Epithelial cell of proximal tubule (primary cell): ENCODE measurements around the gene SECISBP2L. TPM values are rescaled to one million over a fixed set of nuclear protein-coding genes. Genes with fewer than 3 reads are reported as not detected.
A peak's percentile ranks its signal among the peaks of the same experiment; 100 is the strongest.

Source experiments
- DNase-seq: peaks from one replicate; pipeline ENCODE4 v3.0.0-alpha.2; 2011; ENCODE audit warnings: low read depth
- H3K4me3 ChIP-seq: 2 replicates; pipeline ENCODE4 v1.5.1; 2011; ENCODE audit warnings: low read depth, mild to moderate bottlenecking, low read length
- CTCF ChIP-seq: conservative IDR thresholded peaks from 2 replicates; pipeline ENCODE4 v1.5.1; 2012; ENCODE audit warnings: low read depth, mild to moderate bottlenecking, low read length
- total RNA-seq: library from RNA; depleted of rRNA; stranded (reverse); fragments of >200 nt; gene quantifications from 2 replicates; pipeline ENCODE4 v1.2.3, GENCODE V29; 2015

Gene SECISBP2L
- total RNA-seq, 1 donor from 2014 or later, result 14.4 TPM

- no peak for DNase-seq
- H3K4me3 ChIP-seq, result no peak overlapping the region
- no peak for TF ChIP-seq CTCF
Observed at GRCh38 chr15:48984811-48985352, 61.4 kb downstream of the SECISBP2L start.

- TF ChIP-seq CTCF, result no peak
- no peak for DNase-seq
- H3K4me3 ChIP-seq, result no peak overlapping the region
Observed at GRCh38 chr15:48984021-48984710, 62.1 kb downstream of the SECISBP2L start.

- H3K4me3 ChIP-seq, result no peak overlapping the region
- DNase-seq, result no peak
- TF ChIP-seq CTCF, result no peak
Observed at GRCh38 chr15:48983300-48983699, 62.9 kb downstream of the SECISBP2L start.

- TF ChIP-seq CTCF, result no peak
- DNase-seq, result no peak
Observed at GRCh38 chr15:48981941-48982340, 64.3 kb downstream of the SECISBP2L start.

GRCh38 chr15:48978638-48979037, 67.6 kb downstream of the SECISBP2L start:
- no peak overlapping the region for H3K4me3 ChIP-seq
- DNase-seq, result no peak
- TF ChIP-seq CTCF, result no peak

More at GRCh38 chr15:48981941-48982340, 64.3 kb downstream of the SECISBP2L start:
- no peak overlapping the region for H3K4me3 ChIP-seq

- no peak for TF ChIP-seq CTCF
Observed at GRCh38 chr15:48976444-48977088, 69.7 kb downstream of the SECISBP2L start.

More at GRCh38 chr15:48976444-48977088, 69.7 kb downstream of the SECISBP2L start:
- DNase-seq, result no peak
- H3K4me3 ChIP-seq, result peak overlapping the region; percentile 64
